Activated CD4-positive, alpha-beta T cell treated with anti-CD3 and anti-CD28 coated beads, Interleukin-2, amount 50 U/mL, for 1 hour (primary cell): ENCODE data around the gene PTPRN2.

Experiments used
- DNase-seq: peaks from one replicate; pipeline ENCODE4 v3.0.0-alpha.2; 2020

PTPRN2 gene

DNA sequence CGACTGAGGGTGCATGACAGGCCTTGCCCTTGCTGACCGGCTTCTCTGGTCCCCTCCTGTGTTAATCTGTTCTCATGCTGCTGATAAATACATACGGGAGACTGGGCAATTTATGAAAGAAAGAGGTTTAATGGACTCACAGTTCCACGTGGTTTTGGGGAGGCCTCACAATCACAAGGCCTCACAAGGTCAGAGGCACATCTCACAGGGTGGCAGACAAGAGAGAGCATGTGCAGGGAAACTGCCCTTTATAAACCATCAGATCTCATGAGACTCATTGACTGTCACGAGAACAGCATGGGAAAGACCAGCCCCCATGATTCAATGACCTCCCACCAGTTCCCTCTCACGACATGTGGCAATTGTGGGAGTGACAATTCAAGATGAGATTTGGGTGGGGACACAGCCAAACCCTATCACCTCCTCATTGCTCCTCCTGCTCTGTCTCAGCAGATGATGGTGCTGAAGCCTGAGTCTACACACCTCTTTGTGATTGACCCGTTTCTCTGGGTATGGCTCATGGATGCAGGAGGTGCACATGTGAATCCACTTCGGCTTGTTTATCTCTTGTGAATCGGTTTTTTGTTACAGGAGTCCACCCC, 703.1 kb downstream of the PTPRN2 start:
- no peak for DNase-seq

DNA sequence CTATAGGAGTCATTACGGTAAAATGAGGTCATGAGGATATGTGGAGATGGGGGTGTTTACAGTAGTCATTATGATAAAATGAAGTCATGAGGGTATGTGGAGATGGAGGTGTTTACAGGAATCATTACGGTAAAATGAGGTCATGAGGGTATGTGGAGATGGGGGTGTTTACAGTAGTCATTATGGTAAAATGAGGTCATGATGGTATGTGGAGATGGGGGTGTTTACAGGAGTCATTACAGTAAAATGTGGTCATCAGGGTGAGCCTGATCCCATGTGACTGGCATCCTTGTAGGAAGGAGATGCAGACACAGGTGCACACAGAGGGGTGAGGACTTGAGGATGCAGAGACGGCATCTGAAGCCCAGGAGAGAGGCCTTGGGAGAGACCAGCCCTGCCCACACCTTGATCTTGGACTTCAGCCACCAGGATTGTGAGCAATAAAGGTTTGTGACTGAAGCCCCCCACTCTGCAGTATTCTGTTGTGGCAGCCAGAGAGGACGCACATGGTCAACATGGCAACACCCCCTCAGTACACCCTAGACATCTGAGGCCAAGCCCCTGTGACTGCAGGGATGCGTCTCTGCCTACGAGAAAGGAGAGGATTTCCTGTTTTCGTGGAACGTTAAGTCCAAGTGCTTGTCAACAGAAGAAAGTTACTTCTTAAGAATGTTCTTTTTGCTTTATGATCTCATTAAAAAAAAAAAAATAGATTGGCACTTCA, 706.4 kb downstream of the PTPRN2 start:
- DNase-seq, result no peak

DNA sequence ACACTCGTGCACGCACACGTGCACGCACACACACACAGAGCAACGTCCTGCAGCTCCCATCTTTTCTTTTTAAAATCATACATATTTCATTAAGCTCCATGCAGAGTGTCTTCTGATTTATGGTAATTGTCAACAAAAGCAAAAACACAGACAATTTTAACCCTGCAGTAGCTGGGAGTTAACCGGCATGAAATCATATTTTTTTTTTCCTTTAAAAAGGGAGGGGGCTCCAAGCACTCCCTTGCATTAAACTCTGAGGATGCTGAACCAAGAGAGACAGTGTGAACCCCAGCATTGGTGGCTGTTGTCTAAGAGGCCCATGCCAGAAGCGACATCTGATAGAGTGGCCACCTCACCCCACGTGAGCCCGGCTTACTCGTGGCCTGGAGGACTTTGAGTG, 708.2 kb downstream of the PTPRN2 start:
- no peak for DNase-seq

DNA sequence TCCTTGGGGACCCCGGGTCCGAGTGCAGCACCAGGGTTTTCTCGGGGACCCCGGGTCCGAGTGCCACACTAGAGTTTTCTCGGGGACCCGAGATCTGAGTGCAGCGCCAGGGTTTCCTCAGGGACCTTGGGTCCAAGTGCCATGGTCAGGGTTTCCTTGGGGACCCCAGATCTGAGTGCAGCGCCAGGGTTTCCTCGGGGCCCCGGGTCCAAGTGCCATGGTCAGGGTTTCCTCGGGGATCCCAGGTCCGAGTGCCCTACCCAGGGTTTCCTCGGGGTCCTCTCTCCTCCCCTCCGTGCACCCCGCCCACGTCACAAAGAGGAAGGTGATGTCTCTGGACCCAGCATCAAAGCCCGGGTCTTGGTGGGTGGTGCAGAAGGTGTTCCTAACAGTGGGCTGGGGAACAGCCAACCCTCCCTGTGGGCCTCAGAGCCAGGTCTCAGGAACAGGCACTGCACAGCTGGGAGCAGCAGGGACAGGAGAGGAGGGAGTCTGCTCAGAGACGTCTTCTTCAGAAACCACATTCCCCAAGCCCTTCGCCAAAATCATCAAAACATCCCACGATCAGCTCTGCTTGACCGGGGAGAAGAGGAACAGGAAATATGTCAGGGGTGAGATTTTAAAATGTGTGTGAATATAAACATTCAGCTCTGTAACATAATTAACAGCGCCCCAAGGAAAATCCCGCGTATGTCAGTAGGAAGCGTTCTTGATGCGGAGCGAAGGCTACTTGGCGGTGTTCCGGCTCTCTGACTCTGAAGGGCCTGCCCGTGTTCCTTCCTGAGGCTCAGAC, 710.1 kb downstream of the PTPRN2 start:
- no peak for DNase-seq

DNA sequence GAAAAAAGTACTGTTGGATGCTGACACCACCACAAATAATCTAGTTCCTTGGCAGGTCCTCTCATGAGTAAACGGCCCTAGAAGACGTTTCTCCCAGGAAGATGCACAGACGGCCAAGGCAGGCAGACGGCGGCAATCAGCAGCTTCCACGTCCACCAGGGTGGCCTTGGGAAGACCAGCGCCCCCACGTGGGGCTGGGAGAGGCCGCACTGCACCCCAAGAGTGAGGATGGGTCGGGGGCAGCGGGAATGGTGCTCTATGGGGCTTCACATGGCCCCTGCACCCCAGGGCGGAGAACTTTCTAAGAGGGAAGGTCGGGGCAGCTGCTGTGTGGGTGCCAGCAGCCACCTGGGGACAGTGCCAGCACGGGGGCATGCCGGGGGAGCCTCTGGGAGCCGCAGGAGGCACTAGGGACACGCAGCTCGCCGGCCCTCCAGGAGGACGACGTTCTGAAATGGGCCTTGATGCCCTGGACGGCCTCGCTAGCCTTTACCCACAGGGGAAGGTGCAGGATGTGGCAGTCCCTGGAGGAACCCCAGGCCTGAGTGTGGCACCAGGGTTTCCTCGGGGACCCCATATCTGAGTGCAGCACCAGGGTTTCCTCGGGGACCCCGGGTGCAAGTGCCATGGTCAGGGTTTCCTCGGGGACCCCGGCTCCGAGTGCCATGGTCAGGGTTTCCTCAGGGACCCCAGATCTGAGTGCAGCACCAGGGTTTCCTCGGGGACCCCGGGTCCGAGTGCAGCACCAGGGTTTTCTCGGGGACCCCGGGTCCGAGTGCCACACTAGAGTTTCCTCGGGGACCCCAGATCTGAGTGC, 710.9 kb downstream of the PTPRN2 start:
- no peak for DNase-seq

DNA sequence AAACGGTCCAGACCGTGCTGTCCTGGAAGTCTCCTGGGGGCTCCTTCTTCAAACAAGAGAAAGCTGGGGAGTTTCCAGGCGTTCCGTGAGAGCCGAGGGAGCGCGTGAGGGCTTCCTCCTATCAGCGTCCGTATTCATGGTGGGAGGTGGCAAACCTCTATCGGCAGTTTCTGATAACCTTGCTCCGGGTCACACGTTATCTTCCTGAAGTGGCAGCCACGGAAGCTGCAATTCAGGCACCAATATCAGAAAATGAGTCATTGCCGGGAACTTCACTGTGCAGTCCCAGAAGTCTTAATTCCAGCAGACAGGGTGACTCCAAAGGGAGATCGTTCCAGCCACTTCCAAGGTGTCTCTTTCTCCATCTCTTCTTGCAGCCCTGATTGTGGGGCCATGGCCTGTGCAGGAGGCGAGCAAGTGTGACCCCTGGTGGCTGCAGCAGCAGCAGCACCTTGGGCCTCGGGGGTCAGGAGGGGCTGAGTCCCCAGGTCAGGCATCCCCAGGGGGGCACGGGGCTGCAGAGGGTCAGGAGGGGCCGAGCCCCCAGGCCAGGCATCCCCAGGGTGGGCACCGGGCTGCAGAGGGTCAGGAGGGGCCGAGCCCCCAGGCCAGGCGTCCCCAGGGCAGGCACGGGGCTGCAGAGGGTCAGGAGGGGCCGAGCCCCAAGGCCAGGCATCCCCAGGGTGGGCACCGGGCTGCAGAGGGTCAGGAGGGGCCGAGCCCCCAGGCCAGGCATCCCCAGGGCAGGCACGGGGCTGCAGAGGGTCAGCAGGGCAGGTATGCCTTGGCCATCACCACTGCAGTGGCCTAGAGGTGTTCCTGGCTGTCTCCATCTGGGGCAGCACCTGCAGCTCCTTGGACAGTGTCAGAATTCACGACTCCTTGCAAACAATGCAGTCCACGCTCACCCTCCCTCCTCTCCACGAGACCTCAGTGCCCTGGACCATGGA, 712.1 kb downstream of the PTPRN2 start:
- peak; percentile 57 for DNase-seq

DNA sequence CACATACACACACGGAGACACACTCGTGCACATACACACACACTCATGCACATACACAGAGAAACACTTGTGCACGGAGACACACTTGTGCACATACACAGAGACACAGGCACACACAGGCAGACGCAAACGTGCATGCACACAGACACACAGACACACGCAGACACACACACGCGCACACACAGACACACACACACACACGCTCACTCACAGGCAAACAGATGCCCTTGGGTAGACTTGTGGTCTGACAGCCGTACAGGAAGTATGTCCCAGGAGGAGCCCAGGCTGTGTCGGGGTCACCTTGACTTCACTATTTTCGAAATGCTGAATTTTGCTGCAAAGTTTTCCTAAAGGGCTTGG, 712.8 kb downstream of the PTPRN2 start:
- no peak for DNase-seq

DNA sequence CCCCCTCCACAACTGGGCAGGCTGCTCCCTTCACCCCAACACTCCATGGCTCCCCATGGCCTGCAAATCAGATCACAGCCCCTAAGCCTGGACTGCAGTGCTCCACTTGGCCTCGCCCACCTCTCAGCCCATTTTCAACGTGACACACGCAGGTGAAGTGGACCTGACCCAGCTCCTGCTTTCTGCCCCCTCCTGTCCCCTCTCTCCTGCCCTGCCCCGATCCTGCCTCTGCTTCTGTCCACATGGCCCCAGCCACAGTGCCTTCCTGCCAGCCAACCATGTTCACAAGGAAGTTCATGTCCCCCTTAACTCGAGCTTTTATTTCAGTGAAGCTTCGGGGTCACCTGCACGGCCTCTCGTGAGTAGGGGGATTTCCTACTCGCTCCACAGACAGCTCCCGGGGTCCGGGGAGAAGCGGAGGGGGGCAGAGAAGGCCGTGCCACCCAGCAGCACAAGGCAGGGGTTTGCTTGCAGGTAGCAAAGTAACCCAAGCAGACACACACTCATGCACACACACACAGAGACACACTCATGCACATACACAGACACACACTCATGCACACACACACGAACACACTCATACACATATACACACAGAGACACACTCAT, 713.3 kb downstream of the PTPRN2 start:
- DNase-seq, result no peak

DNA sequence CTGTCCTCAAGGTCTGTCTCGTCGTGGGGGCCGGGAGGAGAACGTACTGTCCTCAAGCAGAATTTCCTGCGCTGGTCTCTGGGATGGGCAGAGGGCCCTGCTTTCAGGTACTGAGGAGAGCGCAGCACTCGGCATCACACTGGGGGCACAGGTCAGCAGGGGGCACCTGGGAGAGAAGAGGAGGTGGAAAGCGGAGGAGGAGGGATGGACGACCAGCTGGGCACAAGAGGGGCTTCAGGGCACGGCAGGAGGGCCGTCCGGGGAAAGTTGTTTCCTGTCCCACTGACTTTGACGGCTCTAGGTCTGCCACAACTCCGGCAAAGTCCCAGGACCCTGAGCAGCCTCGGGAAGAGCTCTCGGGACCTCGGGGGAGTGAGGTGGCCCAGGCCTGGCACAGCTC, 714.0 kb downstream of the PTPRN2 start:
- DNase-seq, result no peak

DNA sequence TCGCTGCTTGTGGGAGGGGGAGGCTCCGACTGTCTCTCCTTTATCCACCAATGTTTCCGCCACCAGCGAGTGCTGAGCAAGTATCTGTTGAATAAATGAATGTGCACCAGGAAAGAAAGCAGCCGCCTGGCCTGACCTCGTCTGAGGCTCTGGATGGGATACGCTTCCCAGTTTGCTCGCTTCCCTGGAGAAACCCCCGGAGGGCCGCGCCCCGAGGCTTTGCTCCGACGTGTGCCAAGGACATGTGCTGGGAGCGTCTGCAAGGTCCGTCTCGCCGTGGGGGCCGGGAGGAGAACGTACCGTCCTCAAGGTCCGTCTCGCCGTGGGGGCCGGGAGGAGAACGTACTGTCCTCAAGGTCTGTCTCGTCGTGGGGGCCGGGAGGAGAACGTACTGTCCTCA, 714.4 kb downstream of the PTPRN2 start:
- DNase-seq, result no peak

DNA sequence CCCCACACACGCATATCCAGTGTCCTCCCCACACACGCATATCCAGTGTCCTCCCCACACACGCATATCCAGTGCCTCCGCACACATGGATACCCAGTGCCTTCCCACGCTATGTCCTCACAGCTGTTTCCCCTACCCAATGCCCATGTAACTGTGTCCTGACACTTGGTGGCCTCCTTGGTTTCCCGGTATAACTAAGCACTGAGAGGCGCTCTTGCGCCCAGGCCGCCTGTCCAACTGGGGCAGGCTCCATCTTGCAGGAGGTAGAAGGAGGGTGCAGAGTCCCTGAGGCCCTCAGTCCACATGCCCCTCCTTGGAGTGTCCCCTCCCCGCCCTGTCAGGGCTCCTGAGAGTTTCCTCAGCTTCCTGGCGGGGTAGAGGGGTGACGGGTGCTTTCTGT, 715.2 kb downstream of the PTPRN2 start:
- no peak for DNase-seq

DNA sequence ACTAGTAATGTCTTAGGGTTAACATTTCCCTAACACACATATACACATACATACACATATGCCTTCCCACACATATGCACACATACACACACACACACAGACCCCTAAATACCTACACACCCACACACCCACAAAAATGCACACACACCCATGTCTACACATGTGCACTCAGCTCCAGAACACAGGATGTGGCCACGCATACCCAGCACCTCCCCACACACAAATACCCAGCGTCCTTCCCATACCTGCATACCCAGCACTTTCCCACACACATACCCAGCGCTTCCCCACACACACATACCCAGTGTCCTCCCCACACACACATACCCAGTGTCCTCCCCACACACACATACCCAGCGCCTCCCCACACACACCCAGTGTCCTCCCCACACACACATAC, 715.9 kb downstream of the PTPRN2 start:
- DNase-seq, result no peak

DNA sequence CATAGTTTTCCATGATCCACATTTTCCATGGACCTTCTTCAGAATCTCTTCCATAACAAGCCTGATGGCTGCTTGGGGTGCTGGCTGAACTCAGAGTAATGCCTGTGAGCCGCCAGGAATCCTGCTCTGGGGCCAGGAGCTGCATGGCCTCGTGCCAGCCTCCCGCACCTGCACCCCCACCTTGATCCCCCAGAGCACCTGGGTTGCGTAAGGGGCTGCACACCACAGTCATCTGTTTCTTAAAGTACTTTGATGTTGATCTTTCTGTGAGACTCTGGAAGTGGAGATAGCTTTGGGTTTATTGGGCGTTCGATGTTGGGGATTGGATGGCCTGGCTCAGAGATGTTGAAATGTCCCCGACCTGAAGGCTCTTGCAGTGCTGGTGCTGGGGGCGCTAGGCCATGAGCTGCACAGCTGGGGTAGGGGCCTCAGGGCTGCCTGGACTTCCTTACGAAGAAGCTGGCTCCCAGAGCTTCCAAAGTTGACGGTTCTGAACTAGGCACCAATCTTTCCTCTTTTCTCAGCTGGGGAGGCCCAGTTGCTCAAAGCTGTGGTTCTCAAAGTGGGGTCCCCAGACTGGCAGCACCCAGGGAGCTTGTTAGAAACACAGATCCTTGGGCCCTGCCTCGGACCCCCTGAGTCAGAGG, 716.9 kb downstream of the PTPRN2 start:
- DNase-seq, result no peak

DNA sequence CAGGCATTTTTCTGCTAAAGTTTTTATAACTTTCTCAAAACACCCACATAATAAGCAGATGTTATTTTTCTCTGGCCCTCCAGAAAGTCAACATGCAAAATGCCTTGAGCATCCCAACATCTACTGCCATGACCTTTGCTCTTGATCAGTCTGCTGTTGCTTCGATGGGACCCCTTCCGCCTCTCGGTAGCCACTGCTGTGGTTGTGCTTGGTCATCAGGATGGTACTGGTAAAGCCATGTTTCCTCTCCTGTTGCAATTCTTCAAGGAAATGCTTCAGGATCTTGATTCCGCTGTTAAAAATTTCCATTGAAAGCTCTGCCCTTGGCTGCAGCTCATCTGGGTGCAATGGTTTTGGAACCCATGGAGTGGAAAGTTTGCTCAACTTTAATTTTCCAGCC, 717.8 kb downstream of the PTPRN2 start:
- no peak for DNase-seq

DNA sequence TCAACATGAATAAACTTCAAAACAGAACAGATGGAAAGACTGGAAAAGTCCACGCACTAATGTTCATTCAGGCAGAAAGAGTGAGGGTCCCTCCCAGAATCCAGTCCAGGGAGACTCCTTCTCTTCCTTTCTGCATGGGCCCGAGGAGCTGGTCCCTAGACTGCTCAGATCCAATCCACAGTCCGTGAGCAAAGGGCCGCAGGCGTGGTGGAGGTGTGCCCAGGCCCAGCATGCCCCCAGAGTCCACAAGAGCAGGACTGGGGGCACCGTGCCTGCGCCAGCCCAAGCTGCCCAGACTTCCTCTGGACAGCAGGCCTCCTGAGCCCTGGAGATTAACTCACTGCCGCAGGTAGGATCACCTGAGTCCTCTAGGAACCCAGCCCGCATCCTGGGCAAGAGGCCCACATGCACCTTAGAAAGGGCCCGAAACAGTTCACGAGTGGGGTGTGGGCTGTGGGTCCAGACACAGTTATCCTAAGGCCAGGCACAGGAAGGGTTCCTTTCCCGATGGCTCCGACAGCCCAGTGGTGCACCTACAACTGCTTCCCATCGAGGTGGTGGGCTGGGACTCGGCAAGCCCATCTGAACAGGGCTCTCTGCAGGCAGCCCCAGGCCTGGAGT, 719.8 kb downstream of the PTPRN2 start:
- DNase-seq, result no peak

DNA sequence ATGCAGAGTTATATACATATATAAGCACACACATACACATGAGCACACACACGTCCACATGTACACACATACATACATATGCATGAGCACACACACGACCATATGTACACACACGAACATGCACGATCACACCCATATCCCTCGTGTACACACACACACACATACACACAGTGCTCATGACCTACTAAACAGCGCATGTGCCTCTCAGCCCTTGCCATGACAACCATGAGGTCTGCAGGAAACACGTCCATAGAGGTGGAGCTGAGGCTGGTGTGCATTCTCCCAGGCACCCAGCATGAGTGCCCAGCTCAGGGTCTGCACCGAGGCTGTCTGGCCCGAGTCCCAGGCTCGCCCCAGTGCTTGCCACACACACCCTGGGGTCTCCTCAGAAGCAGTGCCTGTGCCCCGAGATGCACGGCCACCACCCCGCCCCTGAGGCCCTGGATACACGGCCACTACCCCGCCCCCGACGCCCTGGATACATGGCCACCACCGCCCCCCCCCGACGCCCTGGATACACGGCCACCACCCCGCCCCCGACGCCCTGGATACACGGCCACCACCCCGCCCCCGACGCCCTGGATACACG, 721.2 kb downstream of the PTPRN2 start:
- DNase-seq, result no peak

DNA sequence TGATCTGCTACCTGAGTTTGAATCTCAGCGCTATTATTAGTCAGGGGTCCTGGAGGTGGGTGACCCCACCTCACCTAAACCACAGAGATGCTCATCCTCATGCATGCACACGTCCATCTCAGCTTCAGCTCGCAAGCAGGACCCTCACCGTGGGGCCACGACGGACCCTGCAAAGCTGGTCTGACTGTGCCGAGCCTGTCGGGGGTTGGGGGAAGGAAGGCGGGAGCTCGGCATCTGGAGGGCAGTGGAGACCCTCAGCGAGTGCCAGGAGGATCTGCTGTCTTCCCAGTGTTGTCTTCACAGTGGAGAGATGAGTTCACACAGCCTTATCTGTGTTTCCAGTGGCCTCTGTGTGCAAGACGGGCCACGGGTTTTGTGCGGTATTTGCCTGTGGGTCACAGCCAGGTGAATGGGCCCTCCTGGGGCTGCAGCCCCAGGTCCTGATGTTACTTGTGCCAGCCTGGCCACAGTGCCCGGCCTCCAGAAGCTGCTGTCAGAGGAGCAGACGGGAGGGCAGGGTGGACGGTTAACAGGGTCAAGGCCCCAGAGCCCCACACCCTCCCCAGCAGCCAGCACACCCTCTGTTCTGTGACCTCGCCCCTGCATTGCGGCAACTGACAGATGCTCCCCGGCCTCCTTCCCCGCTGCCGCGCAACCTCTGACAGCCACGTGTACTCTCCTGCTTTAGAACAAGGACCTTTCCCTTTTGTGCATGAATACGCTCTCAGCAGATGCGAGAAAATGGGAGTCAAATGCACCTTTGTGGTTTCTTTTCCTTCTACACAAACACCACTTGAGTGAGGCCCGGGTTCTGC, 722.1 kb downstream of the PTPRN2 start:
- no peak for DNase-seq

DNA sequence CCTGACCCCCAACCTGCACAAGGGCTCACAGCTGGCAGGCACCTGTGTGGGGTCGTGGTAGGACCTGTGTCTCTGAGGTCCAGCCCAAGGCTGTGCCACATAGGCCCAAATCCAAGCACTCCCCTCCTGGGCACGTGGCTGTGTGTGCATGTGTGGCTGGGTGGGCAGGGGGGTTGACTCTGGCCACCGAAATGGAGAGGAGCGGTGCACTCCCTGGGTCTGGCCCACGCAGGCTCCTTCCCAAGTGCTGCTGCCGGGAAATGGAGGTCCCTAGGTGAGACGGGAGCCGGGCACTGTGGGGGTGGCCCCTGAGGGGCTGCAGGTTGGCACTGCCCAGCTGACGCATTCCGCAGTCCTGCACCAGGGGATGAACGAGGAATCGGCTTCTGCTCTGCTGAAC, 722.7 kb downstream of the PTPRN2 start:
- no peak for DNase-seq
